Measurements from ENCODE around the gene TKFC. TPM values are rescaled to one million over a fixed set of nuclear protein-coding genes. Genes with fewer than 3 reads are reported as not detected.

Gene TKFC
- total RNA-seq, 2 donors from 2014 or later: 29.3 to 83.8 TPM

- peak; percentile 86 to 89 for DNase-seq (ENCODE audit: low spot score in 2 of 2)
- Mint-ChIP-seq H3K9me3 (no peaks in the 10 kb centered on the region), H3K27ac (peak overlapping the region; percentile 74 to 83), H3K36me3 (peaks cover 22 to 23% of the 10 kb centered on the region in 2 donors)
- ATAC-seq: peak; percentile 64 to 67
Measured at GRCh38 chr11:61336171-61336935, 3.3 kb downstream of the TKFC start.

GRCh38 chr11:61337706-61338470, 4.9 kb downstream of the TKFC start:
- ATAC-seq (no peak), DNase-seq (ENCODE audit: low spot score in 2 of 2) (no peak)
- no peaks in the 10 kb centered on the region for H3K9me3 Mint-ChIP-seq
- peak overlapping the region in 1 of 2 donors; percentile 33 for H3K27ac Mint-ChIP-seq
- H3K36me3 Mint-ChIP-seq: peaks cover 7 to 8% of the 10 kb centered on the region in 2 donors

GRCh38 chr11:61338783-61339489, 5.9 kb downstream of the TKFC start:
- no peaks in the 10 kb centered on the region for H3K9me3 Mint-ChIP-seq
- no peak for ATAC-seq
- DNase-seq (ENCODE audit: low spot score in 2 of 2): no peak
- no peak overlapping the region for H3K27ac Mint-ChIP-seq
- H3K36me3 Mint-ChIP-seq: peaks cover 0 to 5% of the 10 kb centered on the region in 2 donors

GRCh38 chr11:61339490-61339878, 6.5 kb downstream of the TKFC start:
- no peak overlapping the region for H3K27ac Mint-ChIP-seq
- H3K36me3 Mint-ChIP-seq: peaks cover 0 to 5% of the 10 kb centered on the region in 2 donors
- H3K9me3 Mint-ChIP-seq: no peaks in the 10 kb centered on the region
- no peak for DNase-seq (ENCODE audit: low spot score in 2 of 2)
- no peak for ATAC-seq

GRCh38 chr11:61340979-61341378, 8.0 kb downstream of the TKFC start:
- peaks cover 0 to 5% of the 10 kb centered on the region in 2 donors for H3K36me3 Mint-ChIP-seq
- peak overlapping the region in 1 of 2 donors; percentile 45 for H3K27ac Mint-ChIP-seq
- ATAC-seq (no peak), DNase-seq (ENCODE audit: low spot score in 2 of 2) (no peak)
- H3K9me3 Mint-ChIP-seq: no peaks in the 10 kb centered on the region

GRCh38 chr11:61341706-61342105, 8.7 kb downstream of the TKFC start:
- DNase-seq (ENCODE audit: low spot score in 2 of 2) (no peak), ATAC-seq (no peak)
- H3K36me3 Mint-ChIP-seq: peaks cover 0 to 5% of the 10 kb centered on the region in 2 donors
- peak overlapping the region in 1 of 2 donors; percentile 92 for H3K27ac Mint-ChIP-seq
- H3K9me3 Mint-ChIP-seq: no peaks in the 10 kb centered on the region

GRCh38 chr11:61342207-61342803, 9.3 kb downstream of the TKFC start:
- peaks cover 0 to 5% of the 10 kb centered on the region in 2 donors for H3K36me3 Mint-ChIP-seq
- no peaks in the 10 kb centered on the region for H3K9me3 Mint-ChIP-seq
- H3K27ac Mint-ChIP-seq: peak overlapping the region in 1 of 2 donors; percentile 92
- DNase-seq (ENCODE audit: low spot score in 2 of 2): no peak
- no peak for ATAC-seq

GRCh38 chr11:61343792-61344745, 11.0 kb downstream of the TKFC start:
- H3K9me3 Mint-ChIP-seq: no peaks in the 10 kb centered on the region
- DNase-seq (ENCODE audit: low spot score in 2 of 2): no peak
- no peak overlapping the region for H3K27ac Mint-ChIP-seq
- ATAC-seq: no peak
- H3K36me3 Mint-ChIP-seq: no peaks in the 10 kb centered on the region

GRCh38 chr11:61345170-61345610, 12.2 kb downstream of the TKFC start:
- no peak for ATAC-seq
- H3K36me3 Mint-ChIP-seq: peaks cover 0 to 5% of the 10 kb centered on the region in 2 donors
- peak overlapping the region in 1 of 2 donors; percentile 41 for H3K27ac Mint-ChIP-seq
- no peaks in the 10 kb centered on the region for H3K9me3 Mint-ChIP-seq
- DNase-seq (ENCODE audit: low spot score in 2 of 2): no peak

- DNase-seq (ENCODE audit: low spot score in 2 of 2) (no peak), ATAC-seq (no peak)
- no peaks in the 10 kb centered on the region for H3K9me3 Mint-ChIP-seq
- peak overlapping the region in 1 of 2 donors; percentile 41 for H3K27ac Mint-ChIP-seq
- H3K36me3 Mint-ChIP-seq: peaks cover 0 to 5% of the 10 kb centered on the region in 2 donors
Measured at GRCh38 chr11:61345954-61346843, 13.2 kb downstream of the TKFC start.

- Mint-ChIP-seq H3K9me3 (no peaks in the 10 kb centered on the region), H3K27ac (peak overlapping the region in 1 of 2 donors; percentile 9), H3K36me3 (peaks cover 0 to 5% of the 10 kb centered on the region in 2 donors)
- DNase-seq (ENCODE audit: low spot score in 2 of 2): no peak
- peak in 1 of 2 donors; percentile 16 for ATAC-seq
Measured at GRCh38 chr11:61347916-61348461, 15.0 kb downstream of the TKFC start.

GRCh38 chr11:61349189-61349751, 16.2 kb downstream of the TKFC start:
- H3K9me3 Mint-ChIP-seq: no peaks in the 10 kb centered on the region
- ATAC-seq (no peak), DNase-seq (ENCODE audit: low spot score in 2 of 2) (no peak)
- H3K27ac Mint-ChIP-seq: peak overlapping the region in 1 of 2 donors; percentile 72
- H3K36me3 Mint-ChIP-seq: peaks cover 0 to 5% of the 10 kb centered on the region in 2 donors

GRCh38 chr11:61349916-61350315, 16.9 kb downstream of the TKFC start:
- H3K9me3 Mint-ChIP-seq: no peaks in the 10 kb centered on the region
- ATAC-seq (no peak), DNase-seq (ENCODE audit: low spot score in 2 of 2) (no peak)
- peaks cover 0 to 5% of the 10 kb centered on the region in 2 donors for H3K36me3 Mint-ChIP-seq
- H3K27ac Mint-ChIP-seq: peak overlapping the region in 1 of 2 donors; percentile 72

- DNase-seq (ENCODE audit: low spot score in 2 of 2) (no peak), ATAC-seq (no peak)
- peak overlapping the region in 1 of 2 donors; percentile 72 for H3K27ac Mint-ChIP-seq
- H3K9me3 Mint-ChIP-seq: no peaks in the 10 kb centered on the region
- H3K36me3 Mint-ChIP-seq: peaks cover 0 to 5% of the 10 kb centered on the region in 2 donors
Measured at GRCh38 chr11:61350336-61350735, 17.3 kb downstream of the TKFC start.

Data from activated naive CD4-positive, alpha-beta T cell treated with anti-CD3 and anti-CD28 coated beads, Interleukin-2, amount 50 U/mL, for 72 hours (primary cell).